Hepatocyte (in vitro differentiated cells): ENCODE results near the gene PCDH9.

Experiments
- EZH2 ChIP-seq: fragments of 200-600 bp; sonication (generic); IDR thresholded peaks from 2 replicates; pipeline ENCODE4 v1.6.1; 2016; ENCODE audit warnings: antibody characterized with exemption, mild to moderate bottlenecking, borderline replicate concordance
- EZH2phosphoT487 ChIP-seq: fragments of 200-600 bp; sonication (generic); IDR thresholded peaks from one replicate; pipeline ENCODE4 v1.6.1; 2018; ENCODE audit warnings: antibody characterized with exemption, mild to moderate bottlenecking, low read depth, moderate library complexity; ENCODE audit not compliant: unreplicated experiment, severe bottlenecking
- TF ChIP-seq, protein P1 (sequence below): fragments of 200-600 bp; sonication (generic); IDR thresholded peaks from 2 replicates; pipeline ENCODE4 v1.5.1; 2016; ENCODE audit warnings: antibody characterized with exemption, mild to moderate bottlenecking; ENCODE audit not compliant: poor library complexity

DNA sequence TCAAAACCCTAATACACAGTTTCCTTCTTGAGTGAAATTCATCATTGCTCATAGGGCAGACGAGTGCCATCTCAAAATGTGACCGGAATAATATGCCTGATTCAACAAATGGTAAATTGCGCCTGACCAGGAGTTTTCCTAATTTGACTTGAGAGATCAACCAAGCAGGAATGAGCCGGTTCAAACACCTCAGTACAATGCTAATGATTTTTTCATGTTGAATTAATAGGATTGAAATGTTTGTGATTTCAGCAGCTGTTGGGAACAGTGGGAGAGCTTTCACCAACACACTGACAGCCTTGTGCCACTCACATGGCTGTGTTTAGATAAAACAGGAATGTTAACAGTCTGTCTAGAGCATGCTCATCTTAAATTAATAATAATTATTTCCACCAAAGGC, 484.8 kb downstream of the PCDH9 start:
- TF ChIP-seq, protein P1, sequence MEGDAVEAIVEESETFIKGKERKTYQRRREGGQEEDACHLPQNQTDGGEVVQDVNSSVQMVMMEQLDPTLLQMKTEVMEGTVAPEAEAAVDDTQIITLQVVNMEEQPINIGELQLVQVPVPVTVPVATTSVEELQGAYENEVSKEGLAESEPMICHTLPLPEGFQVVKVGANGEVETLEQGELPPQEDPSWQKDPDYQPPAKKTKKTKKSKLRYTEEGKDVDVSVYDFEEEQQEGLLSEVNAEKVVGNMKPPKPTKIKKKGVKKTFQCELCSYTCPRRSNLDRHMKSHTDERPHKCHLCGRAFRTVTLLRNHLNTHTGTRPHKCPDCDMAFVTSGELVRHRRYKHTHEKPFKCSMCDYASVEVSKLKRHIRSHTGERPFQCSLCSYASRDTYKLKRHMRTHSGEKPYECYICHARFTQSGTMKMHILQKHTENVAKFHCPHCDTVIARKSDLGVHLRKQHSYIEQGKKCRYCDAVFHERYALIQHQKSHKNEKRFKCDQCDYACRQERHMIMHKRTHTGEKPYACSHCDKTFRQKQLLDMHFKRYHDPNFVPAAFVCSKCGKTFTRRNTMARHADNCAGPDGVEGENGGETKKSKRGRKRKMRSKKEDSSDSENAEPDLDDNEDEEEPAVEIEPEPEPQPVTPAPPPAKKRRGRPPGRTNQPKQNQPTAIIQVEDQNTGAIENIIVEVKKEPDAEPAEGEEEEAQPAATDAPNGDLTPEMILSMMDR = no peak
- TF ChIP-seq EZH2 (no peak), EZH2phosphoT487 (no peak)
